Left hindlimb (tissue), 1 donor: ENCODE measurements around the gene CHSY1.
"Not testable (repeated sequence)": the region's sequence is repeated elsewhere in the genome, so short reads cannot be mapped to it uniquely, and the experiment has no call there.

Experiments used
- DNase-seq: peaks from one replicate; pipeline ENCODE4 v3.0.0-alpha.2; 2018

Gene CHSY1

GRCh38 chr15:101132390-101133180, 119.3 kb downstream of the CHSY1 start:
- DNase-seq: no peak

GRCh38 chr15:101131489-101132389, 120.1 kb downstream of the CHSY1 start:
- DNase-seq: no peak

GRCh38 chr15:101129851-101130380, 121.9 kb downstream of the CHSY1 start:
- no peak for DNase-seq

GRCh38 chr15:101128221-101129015, 123.4 kb downstream of the CHSY1 start:
- peak; percentile 70 for DNase-seq

- DNase-seq: peak; percentile 95
Observed at GRCh38 chr15:101127506-101128076, 124.3 kb downstream of the CHSY1 start.

- no peak for DNase-seq
Observed at GRCh38 chr15:101126618-101127505, 125.0 kb downstream of the CHSY1 start.

GRCh38 chr15:101125881-101126428, 125.9 kb downstream of the CHSY1 start:
- DNase-seq: not testable (repeated sequence)
